Measurements from ENCODE around the gene CDK5R1.
A peak's percentile ranks its signal among the peaks of the same experiment; 100 is the strongest.

CDK5R1 gene

DNA sequence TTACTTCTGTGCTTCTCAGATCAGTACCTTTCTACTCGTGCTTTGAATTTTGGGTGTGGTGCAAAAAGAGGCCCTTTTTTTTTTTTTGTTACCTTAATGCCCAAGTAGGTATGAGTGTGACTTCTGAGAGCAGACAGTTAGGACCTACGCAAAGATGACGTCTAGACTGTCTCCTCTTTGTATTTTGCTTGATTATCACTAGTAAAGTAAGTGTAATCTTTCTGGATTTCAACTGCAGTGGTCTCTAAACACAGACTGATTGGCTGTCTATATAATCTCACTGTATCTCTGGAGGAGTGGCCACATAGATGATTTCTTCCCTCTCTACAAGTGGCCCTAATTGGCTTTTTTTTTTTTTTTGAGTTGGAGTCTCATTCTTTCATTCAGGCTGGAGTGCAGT is 11.5 kb upstream of the CDK5R1 start:
- no peak for DNase-seq

DNA sequence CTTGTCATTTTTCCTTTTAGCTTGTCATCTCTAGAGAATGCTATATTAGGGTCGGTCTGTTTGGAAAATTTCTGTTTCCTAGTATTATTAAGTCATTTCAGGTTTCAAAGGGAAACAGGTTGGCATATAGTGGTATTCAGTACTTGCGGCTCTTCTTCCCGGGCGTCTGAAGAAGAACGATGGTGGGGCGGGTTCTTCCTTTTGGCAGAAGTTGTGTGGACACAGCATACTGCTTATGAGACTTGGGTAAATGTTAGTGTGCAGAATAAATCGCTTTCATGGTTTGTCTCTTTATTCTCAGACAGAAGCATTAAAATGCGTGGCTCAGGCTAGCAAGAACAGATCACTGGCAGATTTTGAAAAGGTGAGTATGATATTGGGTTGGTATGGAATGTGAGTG is 9.6 kb upstream of the CDK5R1 start:
- DNase-seq: no peak

- no peak for DNase-seq
Measured at GRCh38 chr17:32479074-32479617, 7.6 kb upstream of the CDK5R1 start.

DNA sequence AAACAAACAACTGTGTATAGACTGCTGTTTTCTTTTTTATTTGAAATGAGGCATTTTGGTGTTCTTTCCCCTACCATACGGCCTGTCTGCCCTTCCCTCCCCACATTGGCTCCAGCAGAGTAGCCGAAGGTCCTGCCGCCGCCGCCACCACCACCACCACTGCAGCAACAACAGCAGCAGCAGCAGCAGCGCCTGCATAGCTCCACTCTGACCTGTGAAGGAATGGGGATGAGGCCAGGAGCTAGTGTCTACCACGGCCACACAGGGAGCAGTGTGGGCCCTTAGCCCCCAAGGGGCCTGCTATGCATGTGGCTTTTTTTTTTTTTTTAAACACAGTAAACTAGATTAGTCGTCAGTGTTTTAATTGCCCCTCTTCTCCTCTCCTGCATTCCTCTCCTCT is 5.6 kb upstream of the CDK5R1 start:
- no peak for DNase-seq

DNA sequence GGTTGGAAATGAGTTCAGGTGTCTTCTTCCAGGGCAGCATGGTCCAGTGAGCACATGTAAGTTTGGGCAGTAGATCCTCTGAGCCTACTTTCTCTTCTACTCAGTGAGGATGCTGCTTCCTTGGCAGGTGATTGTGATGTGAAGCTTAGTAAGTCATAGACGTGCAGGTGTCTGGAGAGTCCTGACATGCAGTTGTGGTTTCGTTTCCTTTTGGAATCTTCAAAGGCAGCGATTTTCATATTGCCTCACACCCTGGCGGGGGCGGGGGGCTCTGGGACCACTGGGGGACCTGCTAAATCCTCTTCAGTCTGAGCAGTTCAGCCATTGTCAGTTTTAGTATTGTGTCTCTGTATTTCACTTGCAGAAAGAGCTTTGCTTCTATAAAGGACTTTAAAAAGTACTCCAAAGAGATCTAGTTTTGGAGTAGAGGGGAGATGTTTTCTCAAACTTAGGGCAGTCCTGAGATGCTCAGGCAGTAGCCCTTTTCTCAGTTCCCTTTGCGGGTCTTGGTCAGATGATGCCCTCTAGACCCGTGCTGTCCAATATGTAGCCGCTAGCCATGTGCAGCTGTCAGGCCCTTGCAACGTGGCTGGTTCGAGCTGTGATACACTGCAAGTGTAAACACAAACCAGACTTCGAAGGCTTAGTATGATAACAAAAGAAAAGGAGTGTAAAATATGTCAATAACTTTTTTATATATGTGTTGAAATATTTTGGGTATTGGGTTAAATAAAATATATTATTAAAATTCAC is 4.0 kb upstream of the CDK5R1 start:
- DNase-seq: no peak

DNA sequence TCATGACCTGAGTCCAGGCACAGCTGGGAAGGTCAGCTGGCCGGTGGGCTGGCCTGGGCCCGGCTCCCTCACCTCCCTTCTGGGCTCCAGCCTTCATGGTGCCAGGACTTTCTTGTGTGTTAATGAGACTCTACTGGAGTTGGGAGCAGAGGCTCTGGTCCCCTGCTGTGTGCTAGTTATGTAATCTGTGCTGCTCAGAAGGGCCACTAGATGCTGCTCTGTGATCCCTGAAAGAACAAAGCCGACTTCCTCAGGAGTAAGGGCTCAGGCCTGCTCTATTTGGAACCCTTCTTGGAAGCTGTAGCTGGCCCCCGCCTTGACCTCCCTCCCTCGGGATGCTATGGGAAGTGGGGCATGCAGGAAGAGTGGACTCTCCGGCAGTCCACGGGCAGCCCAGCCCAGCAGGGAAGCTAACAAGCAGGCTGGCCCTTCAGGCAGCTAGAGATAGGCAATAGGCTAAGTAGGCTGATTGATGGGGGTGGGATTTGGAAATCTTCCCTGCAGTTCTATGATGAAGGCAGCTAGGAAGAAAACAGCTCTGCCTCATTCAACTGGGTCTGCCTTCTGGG is 3.3 kb upstream of the CDK5R1 start:
- DNase-seq: peak; percentile 78

DNA sequence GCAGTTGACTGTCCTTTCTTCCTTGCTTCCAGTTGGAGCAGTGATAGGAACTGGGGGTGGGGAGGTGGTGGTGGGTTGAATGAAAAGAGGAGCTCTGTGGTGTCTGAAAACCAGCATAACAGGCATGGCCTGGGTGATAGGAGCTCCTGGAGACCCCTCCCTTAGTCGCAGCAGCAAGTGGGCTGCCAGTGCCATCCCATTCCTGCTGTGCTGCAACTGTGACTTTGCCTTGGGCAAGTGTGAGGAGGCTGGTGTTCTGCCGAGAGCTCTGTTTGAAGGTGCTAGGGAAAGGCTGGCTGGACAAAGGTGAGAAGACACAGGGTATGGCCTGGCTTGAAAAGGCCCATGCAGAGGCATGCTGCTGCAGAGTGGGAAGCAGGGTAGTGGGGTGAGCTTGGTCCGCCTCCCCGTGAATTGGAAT is 2.7 kb upstream of the CDK5R1 start:
- no peak for DNase-seq

DNA sequence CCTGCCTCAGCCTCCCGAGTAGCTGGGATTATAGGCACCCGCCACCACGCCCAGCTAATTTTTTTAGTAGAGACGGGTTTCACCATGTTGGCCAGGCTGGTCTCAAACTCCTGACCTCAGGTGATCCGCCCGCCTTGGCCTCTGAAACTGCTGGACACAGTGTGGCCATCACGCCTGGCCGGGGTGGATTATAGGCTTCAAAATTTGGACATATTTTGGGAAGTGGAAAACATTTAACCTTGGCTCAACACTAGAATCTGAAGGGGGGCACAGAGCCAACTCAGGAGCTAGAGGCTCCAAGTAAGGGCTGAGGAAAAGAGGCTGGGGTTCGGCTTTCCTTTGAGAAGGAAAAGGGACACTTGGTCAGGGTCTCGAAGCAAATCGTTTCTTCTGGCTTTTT is 2.2 kb upstream of the CDK5R1 start:
- DNase-seq: no peak

DNA sequence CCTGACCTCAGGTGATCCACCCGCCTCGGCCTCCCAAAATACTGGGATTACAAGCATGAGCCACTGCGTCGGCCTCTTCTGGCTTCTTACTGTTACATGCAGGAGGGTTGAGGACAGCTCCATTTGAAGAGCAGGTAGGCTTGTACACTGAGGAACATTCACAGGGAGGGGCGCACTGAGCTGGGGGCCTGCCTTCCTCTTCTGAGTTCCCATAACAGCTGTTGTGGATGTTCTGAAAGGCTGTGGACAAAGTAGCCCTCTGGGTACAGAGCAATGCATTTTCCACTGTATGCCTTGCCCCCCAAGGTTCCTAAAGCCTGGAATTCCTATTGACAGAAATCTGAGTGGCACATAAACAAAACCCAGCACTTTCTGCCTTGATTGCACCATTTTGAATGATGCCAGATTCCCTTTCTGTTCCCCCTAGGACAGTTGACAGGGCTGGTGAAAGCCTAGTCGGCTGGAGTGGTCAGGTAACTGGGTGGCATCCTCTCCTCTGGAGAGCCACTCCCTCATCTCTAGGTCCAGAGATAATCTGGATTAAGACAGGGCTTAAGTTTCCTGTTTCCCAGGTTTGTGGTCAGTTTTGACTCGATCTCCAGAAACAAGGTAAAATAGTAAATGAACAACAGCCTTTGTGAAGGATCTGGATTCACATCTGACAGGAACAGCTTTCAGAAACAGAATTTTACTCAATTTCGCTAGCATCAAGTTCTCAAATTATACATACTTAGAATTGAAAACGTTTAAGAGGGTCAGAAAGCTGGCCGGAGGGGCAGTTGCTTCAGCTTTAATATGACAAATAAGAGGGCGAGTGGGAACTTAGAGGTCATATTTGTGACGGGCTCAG is 1.3 kb upstream of the CDK5R1 start:
- no peak for DNase-seq

- peak; percentile 59 for DNase-seq
Measured at GRCh38 chr17:32486111-32486700, 587 bp upstream of the CDK5R1 start.

DNA sequence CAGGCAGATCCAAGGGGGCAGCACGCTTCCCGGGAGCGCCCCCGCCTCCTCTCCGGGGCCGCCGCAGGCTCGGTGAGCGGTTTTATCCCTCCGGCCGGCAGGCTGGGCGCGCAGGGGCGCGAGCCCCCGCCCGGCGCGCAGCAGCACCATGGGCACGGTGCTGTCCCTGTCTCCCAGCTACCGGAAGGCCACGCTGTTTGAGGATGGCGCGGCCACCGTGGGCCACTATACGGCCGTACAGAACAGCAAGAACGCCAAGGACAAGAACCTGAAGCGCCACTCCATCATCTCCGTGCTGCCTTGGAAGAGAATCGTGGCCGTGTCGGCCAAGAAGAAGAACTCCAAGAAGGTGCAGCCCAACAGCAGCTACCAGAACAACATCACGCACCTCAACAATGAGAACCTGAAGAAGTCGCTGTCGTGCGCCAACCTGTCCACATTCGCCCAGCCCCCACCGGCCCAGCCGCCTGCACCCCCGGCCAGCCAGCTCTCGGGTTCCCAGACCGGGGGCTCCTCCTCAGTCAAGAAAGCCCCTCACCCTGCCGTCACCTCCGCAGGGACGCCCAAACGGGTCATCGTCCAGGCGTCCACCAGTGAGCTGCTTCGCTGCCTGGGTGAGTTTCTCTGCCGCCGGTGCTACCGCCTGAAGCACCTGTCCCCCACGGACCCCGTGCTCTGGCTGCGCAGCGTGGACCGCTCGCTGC is 832 bp downstream of the CDK5R1 start:
- DNase-seq: no peak

DNA sequence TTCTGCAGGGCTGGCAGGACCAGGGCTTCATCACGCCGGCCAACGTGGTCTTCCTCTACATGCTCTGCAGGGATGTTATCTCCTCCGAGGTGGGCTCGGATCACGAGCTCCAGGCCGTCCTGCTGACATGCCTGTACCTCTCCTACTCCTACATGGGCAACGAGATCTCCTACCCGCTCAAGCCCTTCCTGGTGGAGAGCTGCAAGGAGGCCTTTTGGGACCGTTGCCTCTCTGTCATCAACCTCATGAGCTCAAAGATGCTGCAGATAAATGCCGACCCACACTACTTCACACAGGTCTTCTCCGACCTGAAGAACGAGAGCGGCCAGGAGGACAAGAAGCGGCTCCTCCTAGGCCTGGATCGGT is 1.4 kb downstream of the CDK5R1 start:
- DNase-seq: no peak

DNA sequence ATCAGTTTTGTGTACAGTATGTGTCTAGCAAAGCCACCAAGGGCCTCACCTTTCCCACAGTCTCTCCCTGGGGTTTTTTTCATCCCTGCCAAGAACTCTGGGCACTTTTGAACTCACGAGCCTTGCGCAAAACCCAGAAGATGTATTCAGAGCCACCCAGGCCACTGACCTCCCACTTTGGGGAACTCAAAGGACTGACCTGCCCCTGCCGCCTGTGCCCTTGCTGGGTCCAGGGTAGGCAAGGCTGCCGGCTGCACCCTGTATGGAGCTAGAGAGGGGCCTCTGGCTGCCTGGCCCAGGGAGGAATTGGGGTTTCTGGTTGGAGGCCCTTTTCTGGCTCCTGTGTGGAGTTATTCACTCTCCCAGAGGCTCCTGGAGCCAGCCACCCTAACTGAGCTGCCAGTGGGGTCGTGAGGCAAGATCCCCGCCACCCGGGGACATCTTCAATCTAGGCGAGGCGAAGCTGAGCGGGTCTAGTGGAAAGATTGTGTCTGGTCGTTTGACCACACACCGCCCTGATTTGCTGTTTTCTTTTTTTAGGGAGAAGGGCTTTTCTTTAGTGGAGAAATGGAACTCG is 1.9 kb downstream of the CDK5R1 start:
- no peak for DNase-seq

GRCh38 chr17:32489320-32490100 is 2.7 kb downstream of the CDK5R1 start:
- no peak for DNase-seq

- DNase-seq: no peak
Measured at GRCh38 chr17:32490101-32490482, 3.3 kb downstream of the CDK5R1 start.

DNA sequence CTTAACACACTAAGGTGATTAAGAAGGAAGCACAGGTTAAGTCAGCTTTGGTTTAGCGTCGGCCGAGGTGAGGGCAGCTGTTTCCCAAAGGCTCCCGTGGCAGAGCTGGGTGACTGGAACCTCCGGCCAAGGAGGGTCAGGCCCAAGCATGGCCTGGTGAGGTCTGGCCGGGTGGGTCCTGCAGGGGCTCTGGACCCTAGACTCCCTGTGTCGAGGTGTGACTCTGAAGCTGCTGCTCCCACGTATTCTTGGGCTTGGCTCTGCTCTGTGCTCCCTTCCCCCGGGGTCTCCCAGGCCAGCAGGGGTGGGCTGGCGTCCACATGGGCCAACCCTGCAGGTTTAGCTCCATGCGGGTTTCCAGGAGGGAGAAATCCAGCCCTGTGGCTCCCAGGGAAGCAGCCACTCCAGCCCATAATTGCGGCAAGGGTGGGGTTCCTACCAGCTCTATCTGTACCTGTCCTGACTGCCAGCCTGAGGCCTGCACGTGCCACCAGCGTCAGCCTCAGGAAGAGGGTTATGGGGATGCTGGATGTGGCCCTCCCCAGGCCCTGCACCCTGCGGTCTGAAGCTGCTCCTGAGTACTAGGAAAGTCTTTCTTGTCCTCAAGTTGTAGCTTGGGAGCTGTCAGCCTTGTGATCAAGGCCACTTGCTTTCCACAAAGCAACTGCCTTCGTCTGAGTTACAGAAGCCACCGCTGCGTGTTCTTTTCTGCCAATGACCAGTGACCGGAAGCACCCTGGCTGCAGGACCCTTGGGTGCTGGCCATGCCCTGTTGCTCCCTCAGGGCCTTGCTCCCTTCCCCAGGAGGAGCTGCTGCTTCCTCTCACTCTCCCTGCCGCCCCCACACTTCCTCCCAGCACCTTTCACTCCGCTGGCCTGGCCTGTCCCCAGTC is 4.8 kb downstream of the CDK5R1 start:
- no peak for DNase-seq

DNA sequence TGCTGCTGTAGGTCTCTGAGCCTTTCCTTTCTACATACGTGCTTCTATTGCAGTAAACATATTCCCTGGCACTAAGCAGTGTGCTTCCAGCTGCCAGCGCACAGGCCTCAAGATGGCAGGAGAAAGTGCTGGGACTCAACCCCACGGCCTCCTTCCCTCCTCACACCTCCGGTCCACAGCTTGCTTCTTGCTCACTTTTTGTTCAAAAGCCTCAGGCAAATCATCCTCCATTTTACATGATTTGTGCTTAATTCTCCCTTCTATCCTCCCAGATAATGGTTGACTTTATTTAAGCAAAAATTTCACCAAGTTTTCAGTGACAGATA is 5.4 kb downstream of the CDK5R1 start:
- no peak for DNase-seq

- DNase-seq: no peak
Measured at GRCh38 chr17:32492648-32493289, 6.0 kb downstream of the CDK5R1 start.

GRCh38 chr17:32493571-32493970 is 6.8 kb downstream of the CDK5R1 start:
- DNase-seq: no peak

DNA sequence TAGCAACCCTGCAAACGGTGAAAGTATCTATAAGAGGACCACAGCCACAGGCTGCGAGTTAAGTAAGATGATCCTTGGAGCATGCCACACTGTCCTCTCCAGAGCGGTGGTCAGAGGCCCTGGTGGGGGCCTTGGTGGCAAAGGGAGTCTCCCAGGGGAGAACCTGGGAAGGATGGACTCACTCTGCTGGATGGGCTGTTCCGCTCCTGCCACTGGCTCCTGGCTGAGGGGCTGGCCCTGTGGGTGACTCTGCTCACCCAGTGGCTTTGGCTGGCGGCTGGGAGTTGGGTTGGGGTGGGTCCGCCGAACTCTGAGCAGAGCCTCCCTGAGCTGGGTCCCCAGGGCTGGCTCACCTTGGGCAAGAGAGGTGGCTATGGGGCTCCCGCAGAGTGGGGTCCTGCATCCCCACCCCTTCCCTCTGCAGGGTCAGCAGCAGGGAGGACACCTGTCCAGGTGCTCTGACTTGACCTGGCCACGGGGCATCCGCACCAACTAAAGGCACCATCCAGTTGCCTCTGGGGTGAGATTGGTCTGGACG is 7.3 kb downstream of the CDK5R1 start:
- DNase-seq: no peak
